22Rv1 (cell line): ENCODE results near the gene ZDBF2.

Source experiments
- H3K27ac ChIP-seq: fragments of 450-650 bp; 2 replicates; pipeline ENCODE4 v1.5.1; 2017
- CTCF ChIP-seq: fragments of 450-650 bp; IDR thresholded peaks from 2 replicates; pipeline ENCODE4 v1.5.1; 2017; ENCODE audit warnings: mild to moderate bottlenecking
- ZFX ChIP-seq: fragments of 450-650 bp; IDR thresholded peaks from 2 replicates; pipeline ENCODE4 v1.6.1; 2017; ENCODE audit warnings: antibody characterized with exemption, borderline replicate concordance

The ZDBF2 gene

DNA sequence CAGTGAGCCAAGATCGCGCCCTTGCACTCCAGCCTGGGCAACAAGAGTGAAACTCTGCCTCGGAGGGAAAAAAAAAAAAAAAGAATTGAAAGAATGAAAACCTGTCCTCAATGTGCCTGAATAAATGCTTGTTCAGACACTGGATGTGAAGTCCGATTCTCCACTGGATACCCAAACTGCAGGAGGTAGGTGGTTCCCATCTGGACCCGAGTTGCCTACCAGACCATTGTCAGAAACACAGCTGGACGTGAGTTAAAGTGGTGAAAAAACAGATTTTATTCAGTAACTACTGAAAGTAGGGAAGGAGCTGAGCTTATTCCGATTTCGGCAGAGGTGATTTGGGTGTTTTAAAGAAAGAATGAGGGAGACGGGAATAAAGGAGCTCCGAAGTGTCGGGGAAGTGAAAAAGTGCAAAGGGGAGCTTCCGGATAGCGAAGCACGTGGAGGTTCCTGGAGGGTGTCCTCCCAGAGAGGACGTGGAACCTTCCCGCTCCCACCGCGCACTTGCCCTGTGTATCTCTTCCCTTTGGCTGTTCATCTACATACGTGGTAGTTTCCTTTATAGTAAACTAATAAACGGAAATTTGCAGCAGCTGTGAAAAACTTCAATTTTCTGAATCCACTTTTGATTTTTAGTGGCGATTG lies 10.4 kb upstream of the ZDBF2 start:
- TF ChIP-seq CTCF (no peak), ZFX (no peak)
- H3K27ac ChIP-seq = no peak overlapping the region

DNA sequence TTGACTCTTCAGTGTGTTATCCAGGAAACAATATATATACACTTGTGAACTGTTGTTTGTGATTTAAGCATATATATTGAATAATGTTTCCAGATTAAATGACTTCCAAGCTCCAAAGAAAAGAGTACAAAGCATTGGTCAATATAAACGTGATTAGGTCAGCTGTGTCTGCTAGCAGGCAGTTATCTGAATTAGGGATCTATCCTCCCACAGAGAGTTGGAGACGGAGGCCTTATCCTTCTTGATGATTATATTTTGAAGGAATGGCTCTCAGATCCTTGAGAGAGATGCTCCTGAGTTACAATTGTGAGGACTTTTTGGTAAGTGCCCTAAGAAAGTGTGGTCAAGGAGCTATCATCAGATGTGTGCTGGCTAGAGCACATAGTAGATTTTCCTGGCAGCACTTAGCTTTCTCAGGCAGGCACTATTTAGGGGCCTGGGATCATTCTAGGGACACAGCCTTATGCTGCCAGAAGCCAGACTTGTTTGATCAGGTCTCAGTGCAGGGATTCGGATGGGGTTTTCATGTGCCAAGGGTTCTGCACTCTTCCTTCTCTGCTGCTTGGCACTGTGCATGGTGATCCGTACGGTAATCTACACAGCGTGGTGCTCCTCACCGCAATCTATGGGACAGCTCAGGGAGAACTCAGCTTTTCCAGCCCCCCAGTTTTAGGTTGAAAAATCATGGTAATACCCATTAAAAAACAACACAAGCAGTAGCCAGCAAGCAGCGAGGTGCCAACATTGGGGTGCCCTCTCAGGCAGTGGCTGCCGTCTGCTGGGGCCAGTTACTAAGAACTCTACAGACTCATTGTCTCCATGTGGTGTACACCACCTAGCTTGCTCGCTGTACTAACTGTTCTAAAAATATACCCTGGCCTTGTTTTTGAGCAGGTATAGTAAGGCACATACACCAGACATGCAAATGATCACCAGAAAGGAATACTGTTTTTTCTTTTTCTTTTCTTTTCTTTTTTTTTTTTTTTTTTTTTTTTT lies 8.0 kb upstream of the ZDBF2 start:
- no peak overlapping the region for H3K27ac ChIP-seq

DNA sequence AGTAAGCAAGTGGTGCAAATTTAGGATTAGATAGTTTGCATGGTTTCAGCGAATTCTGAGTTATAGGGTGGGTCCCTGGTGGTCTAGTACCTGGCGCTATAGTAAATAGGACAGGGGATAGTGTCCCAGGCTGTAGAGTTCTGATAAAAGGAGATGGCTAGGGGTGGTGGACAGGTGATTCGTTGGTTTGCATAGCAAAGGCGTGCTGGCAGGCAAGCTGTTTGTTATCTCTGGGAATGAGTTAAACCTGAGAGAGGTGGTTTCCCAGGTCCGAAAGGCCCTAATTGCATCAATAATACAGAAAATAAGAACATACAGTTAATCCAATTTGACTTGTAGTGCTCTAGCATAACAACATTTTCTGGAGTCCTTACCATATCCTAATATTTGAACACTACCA lies 6.9 kb upstream of the ZDBF2 start:
- no peak overlapping the region for H3K27ac ChIP-seq
- no peak for TF ChIP-seq CTCF
- TF ChIP-seq ZFX = no peak

More for the DNA sequence above, 8.0 kb upstream of the ZDBF2 start:
- TF ChIP-seq ZFX (no peak), CTCF (no peak)

GRCh38 chr2:206271065-206271464 lies 3.4 kb upstream of the ZDBF2 start:
- H3K27ac ChIP-seq = no peak overlapping the region
- TF ChIP-seq ZFX (no peak), CTCF (no peak)

GRCh38 chr2:206273905-206274304 lies 558 bp upstream of the ZDBF2 start:
- no peak overlapping the region for H3K27ac ChIP-seq
- no peak for TF ChIP-seq ZFX
- no peak for TF ChIP-seq CTCF

DNA sequence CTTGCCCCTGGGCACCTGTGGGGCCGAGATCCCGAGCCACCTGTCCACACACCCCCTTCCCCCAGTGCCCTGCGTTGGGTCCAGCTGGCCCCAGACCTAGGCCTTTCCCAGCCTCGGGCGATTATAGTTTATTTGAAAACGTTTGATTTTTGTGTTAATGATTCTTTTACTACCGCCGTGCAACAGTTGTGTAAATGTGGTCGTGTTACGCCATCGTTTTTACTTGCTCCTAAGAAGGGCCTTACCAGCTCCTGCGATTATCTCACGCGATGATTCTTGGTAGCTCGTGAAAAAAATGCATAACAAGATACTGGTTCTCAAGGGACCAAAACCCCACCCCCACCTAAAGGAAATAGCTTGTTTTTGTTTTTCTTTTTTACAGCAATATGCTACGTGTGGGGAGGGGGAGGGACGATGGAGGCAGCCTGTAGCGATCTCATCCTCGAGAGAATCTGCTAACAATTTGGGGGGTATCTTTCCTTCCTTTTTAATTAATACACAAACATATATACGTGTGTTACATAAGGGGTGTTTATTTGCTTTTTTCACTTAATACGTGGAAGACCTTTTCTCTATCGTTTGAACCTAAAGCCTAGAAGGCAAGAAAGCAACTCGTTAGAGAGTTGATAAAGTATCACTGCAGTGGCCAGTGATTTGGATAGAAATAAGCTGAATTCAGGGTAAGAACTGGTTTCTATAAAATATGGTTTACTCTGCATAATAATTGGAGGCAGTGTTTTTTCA lies 1.0 kb downstream of the ZDBF2 start:
- TF ChIP-seq ZFX = no peak
- TF ChIP-seq CTCF = no peak
- peak overlapping the region; percentile 73 for H3K27ac ChIP-seq
